ENCODE results near the gene NAT10. TPM values are rescaled to one million over a fixed set of nuclear protein-coding genes. Genes with fewer than 3 reads are reported as not detected.

Gene NAT10
- total RNA-seq, 1 experiment from 2014 or later, result 75.5 TPM

DNA sequence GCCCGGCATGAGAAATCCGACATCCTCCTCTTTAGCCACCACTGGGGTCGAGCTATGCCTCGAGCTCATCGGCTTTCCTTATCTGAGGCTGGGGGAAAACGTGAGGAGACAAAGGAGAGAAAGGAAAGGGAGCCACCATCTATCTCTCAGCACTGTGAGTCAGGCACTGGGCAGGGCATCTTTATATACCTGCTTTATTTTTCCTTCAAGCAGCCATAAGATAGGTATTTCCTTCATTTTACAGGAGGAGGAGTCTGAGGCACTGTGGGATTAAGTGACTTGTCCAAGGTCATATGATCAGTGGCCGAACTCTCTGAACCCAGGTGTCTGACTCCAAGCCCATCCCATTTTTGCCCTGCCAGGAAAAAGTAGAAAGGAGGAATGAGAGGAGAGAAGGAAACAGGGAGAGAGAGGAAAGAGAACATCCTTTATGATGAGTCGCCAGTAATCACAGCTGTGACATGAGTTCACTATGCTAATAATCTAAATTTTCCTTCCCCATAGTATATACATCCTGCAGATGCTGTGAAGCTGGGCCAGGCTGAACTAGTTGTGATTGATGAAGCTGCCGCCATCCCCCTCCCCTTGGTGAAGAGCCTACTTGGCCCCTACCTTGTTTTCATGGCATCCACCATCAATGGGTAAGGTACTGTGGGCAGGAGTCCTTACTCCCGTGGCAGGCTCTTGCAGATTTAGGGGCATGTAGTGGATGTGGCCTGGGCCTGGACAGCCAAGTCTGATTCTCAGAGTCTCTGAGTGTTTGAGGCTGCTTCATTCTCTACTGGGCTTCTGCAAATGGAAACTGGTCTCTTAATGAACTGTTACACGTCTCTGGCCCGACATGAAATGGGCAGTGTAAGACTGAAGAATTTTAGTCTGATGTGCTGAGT, 21.8 kb downstream of the NAT10 start:
- no peaks in the 10 kb centered on the region for H3K4me1 Mint-ChIP-seq
- POLR2A ChIA-PET, result no interaction called here
- CTCF ChIA-PET, result no interaction called here
- no peak overlapping the region for H3K4me3 Mint-ChIP-seq
- H3K9me3 Mint-ChIP-seq, result no peaks in the 10 kb centered on the region
- DNase-seq (ENCODE audit: low spot score) (no peak), ATAC-seq (no peak)
- H3K27me3 Mint-ChIP-seq (ENCODE audit: low read depth), result no peaks in the 10 kb centered on the region
- H3K27ac Mint-ChIP-seq, result no peak overlapping the region
- TF ChIP-seq NR3C1 (CRISPR knock-in tag; conservative IDR thresholded peaks at IDR 0.05; ENCODE audit: low read depth) (no peak), SMAD4 (CRISPR knock-in tag; IDR thresholded peaks at IDR 0.05) (no peak), RELA (CRISPR knock-in tag; IDR thresholded peaks at IDR 0.05; ENCODE audit: borderline replicate concordance) (no peak), SP1 (CRISPR knock-in tag; conservative IDR thresholded peaks at IDR 0.05) (no peak), IRF2 (CRISPR knock-in tag; IDR thresholded peaks at IDR 0.05; ENCODE audit: borderline replicate concordance, low read depth) (no peak), TP53 (CRISPR knock-in tag; IDR thresholded peaks at IDR 0.05) (no peak), FOXK1 (CRISPR knock-in tag; IDR thresholded peaks at IDR 0.05) (no peak), TEAD4 (CRISPR knock-in tag; IDR thresholded peaks at IDR 0.05) (no peak), EMX1 (CRISPR knock-in tag; IDR thresholded peaks at IDR 0.05) (no peak), GRHL2 (CRISPR knock-in tag; IDR thresholded peaks at IDR 0.05; ENCODE audit: insufficient replicate concordance, severe bottlenecking) (no peak), SOX15 (CRISPR knock-in tag; IDR thresholded peaks at IDR 0.05) (no peak), MXD4 (CRISPR knock-in tag; IDR thresholded peaks at IDR 0.05; ENCODE audit: borderline replicate concordance) (no peak)
- TF ChIP-seq, protein P1, sequence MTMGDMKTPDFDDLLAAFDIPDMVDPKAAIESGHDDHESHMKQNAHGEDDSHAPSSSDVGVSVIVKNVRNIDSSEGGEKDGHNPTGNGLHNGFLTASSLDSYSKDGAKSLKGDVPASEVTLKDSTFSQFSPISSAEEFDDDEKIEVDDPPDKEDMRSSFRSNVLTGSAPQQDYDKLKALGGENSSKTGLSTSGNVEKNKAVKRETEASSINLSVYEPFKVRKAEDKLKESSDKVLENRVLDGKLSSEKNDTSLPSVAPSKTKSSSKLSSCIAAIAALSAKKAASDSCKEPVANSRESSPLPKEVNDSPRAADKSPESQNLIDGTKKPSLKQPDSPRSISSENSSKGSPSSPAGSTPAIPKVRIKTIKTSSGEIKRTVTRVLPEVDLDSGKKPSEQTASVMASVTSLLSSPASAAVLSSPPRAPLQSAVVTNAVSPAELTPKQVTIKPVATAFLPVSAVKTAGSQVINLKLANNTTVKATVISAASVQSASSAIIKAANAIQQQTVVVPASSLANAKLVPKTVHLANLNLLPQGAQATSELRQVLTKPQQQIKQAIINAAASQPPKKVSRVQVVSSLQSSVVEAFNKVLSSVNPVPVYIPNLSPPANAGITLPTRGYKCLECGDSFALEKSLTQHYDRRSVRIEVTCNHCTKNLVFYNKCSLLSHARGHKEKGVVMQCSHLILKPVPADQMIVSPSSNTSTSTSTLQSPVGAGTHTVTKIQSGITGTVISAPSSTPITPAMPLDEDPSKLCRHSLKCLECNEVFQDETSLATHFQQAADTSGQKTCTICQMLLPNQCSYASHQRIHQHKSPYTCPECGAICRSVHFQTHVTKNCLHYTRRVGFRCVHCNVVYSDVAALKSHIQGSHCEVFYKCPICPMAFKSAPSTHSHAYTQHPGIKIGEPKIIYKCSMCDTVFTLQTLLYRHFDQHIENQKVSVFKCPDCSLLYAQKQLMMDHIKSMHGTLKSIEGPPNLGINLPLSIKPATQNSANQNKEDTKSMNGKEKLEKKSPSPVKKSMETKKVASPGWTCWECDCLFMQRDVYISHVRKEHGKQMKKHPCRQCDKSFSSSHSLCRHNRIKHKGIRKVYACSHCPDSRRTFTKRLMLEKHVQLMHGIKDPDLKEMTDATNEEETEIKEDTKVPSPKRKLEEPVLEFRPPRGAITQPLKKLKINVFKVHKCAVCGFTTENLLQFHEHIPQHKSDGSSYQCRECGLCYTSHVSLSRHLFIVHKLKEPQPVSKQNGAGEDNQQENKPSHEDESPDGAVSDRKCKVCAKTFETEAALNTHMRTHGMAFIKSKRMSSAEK (CRISPR knock-in tag; IDR thresholded peaks at IDR 0.05; ENCODE audit: borderline replicate concordance), result no peak
- TF ChIP-seq, protein P2, sequence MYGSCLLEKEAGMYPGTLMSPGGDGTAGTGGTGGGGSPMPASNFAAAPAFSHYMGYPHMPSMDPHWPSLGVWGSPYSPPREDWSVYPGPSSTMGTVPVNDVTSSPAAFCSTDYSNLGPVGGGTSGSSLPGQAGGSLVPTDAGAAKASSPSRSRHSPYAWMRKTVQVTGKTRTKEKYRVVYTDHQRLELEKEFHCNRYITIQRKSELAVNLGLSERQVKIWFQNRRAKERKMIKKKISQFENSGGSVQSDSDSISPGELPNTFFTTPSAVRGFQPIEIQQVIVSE (CRISPR knock-in tag; IDR thresholded peaks at IDR 0.05; ENCODE audit: borderline replicate concordance), result no peak
- TF ChIP-seq, protein P3, sequence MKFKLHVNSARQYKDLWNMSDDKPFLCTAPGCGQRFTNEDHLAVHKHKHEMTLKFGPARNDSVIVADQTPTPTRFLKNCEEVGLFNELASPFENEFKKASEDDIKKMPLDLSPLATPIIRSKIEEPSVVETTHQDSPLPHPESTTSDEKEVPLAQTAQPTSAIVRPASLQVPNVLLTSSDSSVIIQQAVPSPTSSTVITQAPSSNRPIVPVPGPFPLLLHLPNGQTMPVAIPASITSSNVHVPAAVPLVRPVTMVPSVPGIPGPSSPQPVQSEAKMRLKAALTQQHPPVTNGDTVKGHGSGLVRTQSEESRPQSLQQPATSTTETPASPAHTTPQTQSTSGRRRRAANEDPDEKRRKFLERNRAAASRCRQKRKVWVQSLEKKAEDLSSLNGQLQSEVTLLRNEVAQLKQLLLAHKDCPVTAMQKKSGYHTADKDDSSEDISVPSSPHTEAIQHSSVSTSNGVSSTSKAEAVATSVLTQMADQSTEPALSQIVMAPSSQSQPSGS (CRISPR knock-in tag; IDR thresholded peaks at IDR 0.05; ENCODE audit: borderline replicate concordance, low read depth), result no peak
- TF ChIP-seq, protein P4, sequence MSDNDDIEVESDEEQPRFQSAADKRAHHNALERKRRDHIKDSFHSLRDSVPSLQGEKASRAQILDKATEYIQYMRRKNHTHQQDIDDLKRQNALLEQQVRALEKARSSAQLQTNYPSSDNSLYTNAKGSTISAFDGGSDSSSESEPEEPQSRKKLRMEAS (CRISPR knock-in tag; IDR thresholded peaks at IDR 0.05), result no peak
- TF ChIP-seq, protein P5, sequence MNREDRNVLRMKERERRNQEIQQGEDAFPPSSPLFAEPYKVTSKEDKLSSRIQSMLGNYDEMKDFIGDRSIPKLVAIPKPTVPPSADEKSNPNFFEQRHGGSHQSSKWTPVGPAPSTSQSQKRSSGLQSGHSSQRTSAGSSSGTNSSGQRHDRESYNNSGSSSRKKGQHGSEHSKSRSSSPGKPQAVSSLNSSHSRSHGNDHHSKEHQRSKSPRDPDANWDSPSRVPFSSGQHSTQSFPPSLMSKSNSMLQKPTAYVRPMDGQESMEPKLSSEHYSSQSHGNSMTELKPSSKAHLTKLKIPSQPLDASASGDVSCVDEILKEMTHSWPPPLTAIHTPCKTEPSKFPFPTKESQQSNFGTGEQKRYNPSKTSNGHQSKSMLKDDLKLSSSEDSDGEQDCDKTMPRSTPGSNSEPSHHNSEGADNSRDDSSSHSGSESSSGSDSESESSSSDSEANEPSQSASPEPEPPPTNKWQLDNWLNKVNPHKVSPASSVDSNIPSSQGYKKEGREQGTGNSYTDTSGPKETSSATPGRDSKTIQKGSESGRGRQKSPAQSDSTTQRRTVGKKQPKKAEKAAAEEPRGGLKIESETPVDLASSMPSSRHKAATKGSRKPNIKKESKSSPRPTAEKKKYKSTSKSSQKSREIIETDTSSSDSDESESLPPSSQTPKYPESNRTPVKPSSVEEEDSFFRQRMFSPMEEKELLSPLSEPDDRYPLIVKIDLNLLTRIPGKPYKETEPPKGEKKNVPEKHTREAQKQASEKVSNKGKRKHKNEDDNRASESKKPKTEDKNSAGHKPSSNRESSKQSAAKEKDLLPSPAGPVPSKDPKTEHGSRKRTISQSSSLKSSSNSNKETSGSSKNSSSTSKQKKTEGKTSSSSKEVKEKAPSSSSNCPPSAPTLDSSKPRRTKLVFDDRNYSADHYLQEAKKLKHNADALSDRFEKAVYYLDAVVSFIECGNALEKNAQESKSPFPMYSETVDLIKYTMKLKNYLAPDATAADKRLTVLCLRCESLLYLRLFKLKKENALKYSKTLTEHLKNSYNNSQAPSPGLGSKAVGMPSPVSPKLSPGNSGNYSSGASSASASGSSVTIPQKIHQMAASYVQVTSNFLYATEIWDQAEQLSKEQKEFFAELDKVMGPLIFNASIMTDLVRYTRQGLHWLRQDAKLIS (CRISPR knock-in tag; IDR thresholded peaks at IDR 0.05; ENCODE audit: borderline replicate concordance), result no peak
- TF ChIP-seq, protein P6, sequence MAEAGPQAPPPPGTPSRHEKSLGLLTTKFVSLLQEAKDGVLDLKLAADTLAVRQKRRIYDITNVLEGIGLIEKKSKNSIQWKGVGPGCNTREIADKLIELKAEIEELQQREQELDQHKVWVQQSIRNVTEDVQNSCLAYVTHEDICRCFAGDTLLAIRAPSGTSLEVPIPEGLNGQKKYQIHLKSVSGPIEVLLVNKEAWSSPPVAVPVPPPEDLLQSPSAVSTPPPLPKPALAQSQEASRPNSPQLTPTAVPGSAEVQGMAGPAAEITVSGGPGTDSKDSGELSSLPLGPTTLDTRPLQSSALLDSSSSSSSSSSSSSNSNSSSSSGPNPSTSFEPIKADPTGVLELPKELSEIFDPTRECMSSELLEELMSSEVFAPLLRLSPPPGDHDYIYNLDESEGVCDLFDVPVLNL (CRISPR knock-in tag; IDR thresholded peaks at IDR 0.05; ENCODE audit: borderline replicate concordance, low read depth), result no peak
- TF ChIP-seq, protein P7, sequence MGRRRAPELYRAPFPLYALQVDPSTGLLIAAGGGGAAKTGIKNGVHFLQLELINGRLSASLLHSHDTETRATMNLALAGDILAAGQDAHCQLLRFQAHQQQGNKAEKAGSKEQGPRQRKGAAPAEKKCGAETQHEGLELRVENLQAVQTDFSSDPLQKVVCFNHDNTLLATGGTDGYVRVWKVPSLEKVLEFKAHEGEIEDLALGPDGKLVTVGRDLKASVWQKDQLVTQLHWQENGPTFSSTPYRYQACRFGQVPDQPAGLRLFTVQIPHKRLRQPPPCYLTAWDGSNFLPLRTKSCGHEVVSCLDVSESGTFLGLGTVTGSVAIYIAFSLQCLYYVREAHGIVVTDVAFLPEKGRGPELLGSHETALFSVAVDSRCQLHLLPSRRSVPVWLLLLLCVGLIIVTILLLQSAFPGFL (CRISPR knock-in tag; IDR thresholded peaks at IDR 0.05; ENCODE audit: borderline replicate concordance), result no peak
- TF ChIP-seq, protein P8, sequence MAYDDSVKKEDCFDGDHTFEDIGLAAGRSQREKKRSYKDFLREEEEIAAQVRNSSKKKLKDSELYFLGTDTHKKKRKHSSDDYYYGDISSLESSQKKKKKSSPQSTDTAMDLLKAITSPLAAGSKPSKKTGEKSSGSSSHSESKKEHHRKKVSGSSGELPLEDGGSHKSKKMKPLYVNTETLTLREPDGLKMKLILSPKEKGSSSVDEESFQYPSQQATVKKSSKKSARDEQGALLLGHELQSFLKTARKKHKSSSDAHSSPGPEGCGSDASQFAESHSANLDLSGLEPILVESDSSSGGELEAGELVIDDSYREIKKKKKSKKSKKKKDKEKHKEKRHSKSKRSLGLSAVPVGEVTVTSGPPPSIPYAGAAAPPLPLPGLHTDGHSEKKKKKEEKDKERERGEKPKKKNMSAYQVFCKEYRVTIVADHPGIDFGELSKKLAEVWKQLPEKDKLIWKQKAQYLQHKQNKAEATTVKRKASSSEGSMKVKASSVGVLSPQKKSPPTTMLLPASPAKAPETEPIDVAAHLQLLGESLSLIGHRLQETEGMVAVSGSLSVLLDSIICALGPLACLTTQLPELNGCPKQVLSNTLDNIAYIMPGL (CRISPR knock-in tag; IDR thresholded peaks at IDR 0.05), result no peak
- peaks cover 81% of the 10 kb centered on the region for H3K36me3 Mint-ChIP-seq

Measured in WTC11 (cell line).